ENCODE data around the gene FBXW9. TPM values are rescaled to one million over a fixed set of nuclear protein-coding genes. Genes with fewer than 3 reads are reported as not detected.

The FBXW9 gene
- total and polyA plus RNA-seq, 2 of the 4 experiments (the other 2 are of a cell fraction) = 9.5 to 14.2 TPM

DNA sequence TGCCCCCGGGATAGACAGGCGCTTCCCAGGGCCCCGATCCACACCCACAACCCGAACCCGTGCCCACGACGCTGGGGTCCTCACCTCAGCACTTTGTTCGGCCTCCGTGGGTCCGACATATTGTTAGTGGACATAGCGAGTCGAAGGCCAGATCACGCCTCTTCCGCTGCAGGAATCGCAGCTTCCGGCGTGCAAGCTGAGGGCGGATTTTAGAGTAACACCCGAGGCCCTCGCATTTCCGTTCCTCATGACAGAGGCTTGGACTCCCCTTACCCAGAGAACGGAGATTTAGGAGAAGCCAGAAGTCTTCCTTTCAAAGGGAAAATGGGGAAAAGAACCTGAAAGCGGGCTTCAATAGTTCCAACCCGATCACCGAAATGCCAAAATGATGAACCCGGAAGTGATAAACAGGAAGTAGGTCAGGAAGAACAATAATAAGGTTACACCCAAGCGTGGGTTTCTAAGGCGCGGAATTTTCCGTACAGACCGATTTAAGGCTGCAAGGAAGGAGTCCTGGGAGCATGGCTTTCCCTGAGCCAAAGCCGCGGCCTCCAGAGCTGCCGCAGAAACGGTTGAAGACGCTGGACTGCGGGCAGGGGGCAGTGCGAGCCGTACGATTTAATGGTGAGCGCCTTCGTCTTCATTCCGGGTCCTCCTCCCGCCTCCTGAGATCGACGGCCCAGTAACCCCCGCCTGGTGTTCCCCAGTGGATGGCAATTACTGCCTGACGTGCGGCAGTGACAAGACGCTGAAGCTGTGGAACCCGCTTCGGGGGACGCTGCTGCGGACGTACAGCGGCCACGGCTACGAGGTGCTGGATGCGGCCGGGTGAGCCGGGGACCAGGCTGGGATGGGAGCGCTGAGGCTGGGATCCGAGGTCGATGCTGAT lies 26.9 kb downstream of the FBXW9 start:
- ChIA-PET POLR2A (ENCODE audit: unreplicated experiment) (interaction anchor here (0.5 kb wide), 1 partner anchor 527 kb away, joined by 3 read pairs; no protein-coding TSS in a partner anchor), CTCF (no interaction called here)
- H3K14ac ChIP-seq (replicated peaks; ENCODE audit: low read depth, low read length) = peak overlapping the region; percentile 91
- H3K9ac ChIP-seq (ENCODE audit: low read depth, low read length) = peak overlapping the region; percentile 85
- peak overlapping the region; percentile 72; the same call in 1 of the 3 replicates for H2BK15ac ChIP-seq (ENCODE audit: low read depth, low read length)
- H3K4me3 ChIP-seq (ENCODE audit: insufficient read depth, low read depth, low read length) = peak overlapping the region; percentile 58
- peaks cover 15% of the 10 kb centered on the region for H3K4me1 ChIP-seq (ENCODE audit: control insufficient read depth, insufficient read depth, low read length)
- peak overlapping the region; percentile 98 for H2AK9ac ChIP-seq (replicated peaks; ENCODE audit: low read depth, low read length, poor library complexity)
- peak overlapping the region; percentile 41 for H2AK5ac ChIP-seq (ENCODE audit: low read depth, low read length)
- H3K4me2 ChIP-seq (ENCODE audit: low read depth, low read length) = peak overlapping the region; percentile 97
- peaks cover 34 to 73% of the 10 kb centered on the region in 2 experiments for H3K79me1 ChIP-seq (ENCODE audit: low read depth in 1 of 2, low read length in 2 of 2)
- no peaks in the 10 kb centered on the region for H4K20me1 ChIP-seq (ENCODE audit: insufficient read depth, low read length)
- peak; percentile 85 for DNase-seq
- 0 out of 2 replicates have a peak, but pooled peaks cover 13% of the 10 kb centered on the region for H3K9me1 ChIP-seq (ENCODE audit: insufficient read depth, low read length)
- H4K5ac ChIP-seq (ENCODE audit: low read depth, low read length) = peak overlapping the region; percentile 90
- H4K91ac ChIP-seq (ENCODE audit: insufficient read depth, low read depth, low read length) = peak overlapping the region; percentile 95
- peak overlapping the region; percentile 52; the same call in 1 of the 2 replicates for H3K18ac ChIP-seq (ENCODE audit: low read depth, low read length)
- 0% methylated on average over 40 of the region's 64 CpGs; no CpG with 5 or more reads in 1 of the 2 experiments for WGBS, 2 experiments (ENCODE audit: extremely low coverage in 2 of 2, insufficient read length in 1 of 2)
- peak overlapping the region; percentile 79 for H3K27ac ChIP-seq (ENCODE audit: insufficient read depth, low read length)
- peak overlapping the region; percentile 95 for H2AFZ ChIP-seq (replicated peaks; ENCODE audit: low read length, poor library complexity)
- peak overlapping the region; percentile 91; the same call in 1 of the 2 replicates for H2BK120ac ChIP-seq (ENCODE audit: low read depth, low read length)
- peaks cover 18% of the 10 kb centered on the region for H3K36me3 ChIP-seq (ENCODE audit: control insufficient read depth, insufficient read depth, low read length)
- peak; percentile 54 for ATAC-seq (ENCODE audit: low read depth)
- peak overlapping the region; percentile 97 for H3K56ac ChIP-seq (ENCODE audit: extremely low read depth, insufficient read depth, low read length)
- H2BK5ac ChIP-seq (ENCODE audit: low read depth, low read length, poor library complexity, severe bottlenecking) = peak overlapping the region; percentile 93
- TF ChIP-seq MXI1 (IDR thresholded peaks at IDR 0.05; ENCODE audit: borderline replicate concordance, low read depth, low read length) = peak; percentile 56; the same call in 1 of the 2 replicates
- 0 out of 2 replicates have a peak, but pooled peaks have one; percentile 33 for TF ChIP-seq CHD1 (IDR thresholded peaks at IDR 0.05; ENCODE audit: low read depth, low read length)
- no peak for TF ChIP-seq NFE2L2 (IDR thresholded peaks at IDR 0.05; ENCODE audit: low read depth, low read length)
- H2BK20ac ChIP-seq (ENCODE audit: low read depth, low read length) = peak overlapping the region; percentile 78; the same call in 1 of the 2 replicates
- BruUV-seq (replicated peaks) = no TSS peak
- no peaks in the 10 kb centered on the region for H3K27me3 ChIP-seq (ENCODE audit: control insufficient read depth, insufficient read depth, low read length)
- H3K9me3 ChIP-seq (ENCODE audit: control insufficient read depth, insufficient read depth, low read length) = no peaks in the 10 kb centered on the region
- intact Hi-C loops (cut with micrococcal nuclease) (loop anchor here (1.0 to 5.0 kb wide), 2 partner anchors 59 to 787 kb away; partner anchors contain the start of genes ZNF490 and ZNF791), dilution Hi-C loops (cut with HindIII; ENCODE audit: low sequenced_read_pairs, unreplicated experiment) (no loop called here), in situ Hi-C loops (cut with MboI; ENCODE audit: low sequenced_read_pairs) (loop anchor here (5.0 kb wide), 1 partner anchor 102 kb away; no protein-coding TSS in a partner anchor)
- H3K23ac ChIP-seq (ENCODE audit: low read depth, low read length) = peak overlapping the region; percentile 82; the same call in 1 of the 2 replicates
- H4K8ac ChIP-seq (ENCODE audit: low read depth in 2 of 2, low read length in 2 of 2) = peak overlapping the region; percentile 72 to 99
- H3K4ac ChIP-seq (ENCODE audit: low read depth, low read length) = peak overlapping the region; percentile 93

All from IMR-90 (cell line).